IPS DF 6.9 (cell line): Measurements from ENCODE around the gene DNALI1.
"Not testable (repeated sequence)": the region's sequence is repeated elsewhere in the genome, so short reads cannot be mapped to it uniquely, and the experiment has no call there.

ENCODE experiments used
- DNase-seq: peaks from one replicate; pipeline ENCODE4 v3.0.0-alpha.2; 2013; ENCODE audit warnings: low read depth, low spot score
- H3K27ac ChIP-seq: one replicate; pipeline ENCODE4 v1.5.1; 2013; ENCODE audit warnings: low read length, control low read depth
- H3K27me3 ChIP-seq: 2 replicates; pipeline ENCODE4 v1.6.1; 2013; ENCODE audit warnings: mild to moderate bottlenecking, low read length; ENCODE audit not compliant: control insufficient read depth, insufficient read depth
- H3K36me3 ChIP-seq: 2 replicates; pipeline ENCODE4 v1.6.1; 2013; ENCODE audit warnings: low read length; ENCODE audit not compliant: control insufficient read depth, insufficient read depth
- H3K4me1 ChIP-seq: 2 replicates; pipeline ENCODE4 v1.6.1; 2013; ENCODE audit warnings: low read length; ENCODE audit not compliant: control insufficient read depth, insufficient read depth
- H3K4me3 ChIP-seq: 2 replicates; pipeline ENCODE4 v1.5.1; 2013; ENCODE audit warnings: mild to moderate bottlenecking, low read length
- H3K9me3 ChIP-seq: 2 replicates; pipeline ENCODE4 v1.6.1; 2013; ENCODE audit warnings: low read length, inconsistent platforms; ENCODE audit not compliant: control insufficient read depth, insufficient read depth
- WGBS: extraction: QIAGEN DNeasy Blood & Tissue Kit; methylation state at CpG from one replicate; pipeline ENCODE4 v1.1.7; 2013; ENCODE audit warnings: mixed read lengths, missing lambda C conversion rate; ENCODE audit not compliant: insufficient read length, insufficient coverage; 5-methylcytosine and 5-hydroxymethylcytosine counted together

DNALI1 gene

GRCh38 chr1:37553927-37554808 is 2.6 kb upstream of the DNALI1 start, which contains the start of gene SNIP1:
Gene SNIP1 (minus strand): TSS chr1:37554293. CDS start chr1:37554229, 64 bp downstream.
- Histone ChIP-seq H3K27me3 (no peaks in the 10 kb centered on the region), H3K27ac (no peak within 1 kb of the TSS), H3K36me3 (no peaks in the 10 kb centered on the region), H3K9me3 (no peaks in the 10 kb centered on the region), H3K4me1 (no peaks in the 10 kb centered on the region; the same call in 1 of the 2 replicates), H3K4me3 (peak within 1 kb of the TSS; percentile 100)
- peak; percentile 75 for DNase-seq
- WGBS = no CpG with 5 or more reads among the region's 54 CpGs

DNA sequence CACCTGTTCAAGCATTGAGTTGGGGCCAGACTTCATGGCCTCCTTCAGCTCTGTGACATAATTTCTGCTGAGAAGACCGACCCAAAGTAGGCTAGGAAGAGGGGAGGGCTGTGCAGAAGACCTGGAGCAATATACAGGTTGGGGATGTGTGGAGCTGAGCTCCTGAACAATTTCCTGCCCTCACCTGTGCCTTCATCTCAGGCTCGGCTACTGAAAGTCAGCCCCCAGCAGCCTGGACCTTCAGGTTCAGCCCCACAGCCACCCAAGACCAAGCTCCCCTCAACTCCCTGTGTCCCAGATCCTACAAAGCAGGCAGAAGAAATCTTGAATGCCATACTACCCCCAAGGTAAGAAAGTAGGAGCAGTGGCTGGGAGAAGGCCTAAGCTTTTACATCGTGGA is 662 bp downstream of the DNALI1 start:
- peak overlapping the region; percentile 32; the same call in 1 of the 2 replicates for H3K4me3 ChIP-seq
- H3K27ac ChIP-seq = no peak overlapping the region
- H3K4me1 ChIP-seq = no peaks in the 10 kb centered on the region; the same call in 1 of the 2 replicates
- H3K36me3 ChIP-seq = no peaks in the 10 kb centered on the region
- no CpG with 5 or more reads among the region's 3 CpGs for WGBS
- no peaks in the 10 kb centered on the region for H3K9me3 ChIP-seq
- DNase-seq = no peak
- H3K27me3 ChIP-seq = no peaks in the 10 kb centered on the region

GRCh38 chr1:37558411-37558810 is 1.7 kb downstream of the DNALI1 start:
- Histone ChIP-seq H3K4me3 (no peak overlapping the region), H3K4me1 (no peaks in the 10 kb centered on the region; the same call in 1 of the 2 replicates), H3K9me3 (no peaks in the 10 kb centered on the region), H3K27ac (no peak overlapping the region), H3K36me3 (no peaks in the 10 kb centered on the region), H3K27me3 (no peaks in the 10 kb centered on the region)
- DNase-seq = no peak
- WGBS = no CpG with 5 or more reads among the region's 1 CpG

- DNase-seq = no peak
- Histone ChIP-seq H3K9me3 (no peaks in the 10 kb centered on the region), H3K27ac (no peak overlapping the region), H3K27me3 (no peaks in the 10 kb centered on the region), H3K4me1 (no peaks in the 10 kb centered on the region; the same call in 1 of the 2 replicates), H3K36me3 (no peaks in the 10 kb centered on the region), H3K4me3 (no peak overlapping the region)
- no CpG with 5 or more reads among the region's 7 CpGs for WGBS
Observed at GRCh38 chr1:37559080-37559479, 2.3 kb downstream of the DNALI1 start.

GRCh38 chr1:37559957-37560379 is 3.2 kb downstream of the DNALI1 start:
- WGBS = no CpG with 5 or more reads among the region's 12 CpGs
- H3K9me3 ChIP-seq, H3K4me3 ChIP-seq, H3K36me3 ChIP-seq, H3K4me1 ChIP-seq, H3K27me3 ChIP-seq, DNase-seq, H3K27ac ChIP-seq: not testable (repeated sequence)

DNA sequence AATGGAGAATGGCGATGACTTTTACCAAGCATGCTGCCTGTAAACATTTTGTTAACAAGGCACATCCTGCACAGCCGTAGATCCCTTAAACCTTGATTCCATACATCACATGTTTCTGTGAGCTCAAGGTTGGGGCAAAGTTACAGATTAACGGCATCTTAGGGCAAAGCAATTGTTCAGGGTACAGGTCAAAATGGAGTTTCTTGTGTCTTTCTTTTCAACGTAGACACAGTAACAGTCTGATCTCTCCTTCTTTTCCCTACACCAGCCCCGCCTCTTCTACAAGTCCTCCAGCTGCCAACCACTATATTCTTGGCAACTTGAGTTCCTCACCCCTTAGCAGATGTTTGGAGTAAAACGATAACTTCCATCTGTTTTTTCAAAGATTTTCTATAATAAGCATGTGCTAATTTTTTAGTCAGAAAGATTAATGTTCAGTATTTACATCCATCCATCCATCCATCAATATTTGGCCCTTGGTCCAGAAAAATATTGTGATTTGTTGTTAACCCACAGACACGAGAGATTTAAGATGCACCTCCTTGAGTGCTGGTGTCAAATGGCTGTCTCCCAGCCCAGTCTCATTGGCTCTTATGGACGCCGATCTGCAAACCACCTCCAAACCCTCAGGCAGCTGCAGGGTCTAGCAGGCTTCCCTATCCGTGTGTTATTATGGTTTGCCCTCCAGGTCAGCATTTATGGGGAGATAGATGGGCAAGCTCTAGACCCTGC is 3.8 kb downstream of the DNALI1 start:
- no peak overlapping the region for H3K4me3 ChIP-seq
- no peaks in the 10 kb centered on the region for H3K27me3 ChIP-seq
- H3K36me3 ChIP-seq = peaks cover 2% of the 10 kb centered on the region; the same call in 1 of the 2 replicates
- DNase-seq = no peak
- no CpG with 5 or more reads among the region's 10 CpGs for WGBS
- H3K9me3 ChIP-seq = no peaks in the 10 kb centered on the region
- no peaks in the 10 kb centered on the region; the same call in 1 of the 2 replicates for H3K4me1 ChIP-seq
- no peak overlapping the region for H3K27ac ChIP-seq

- Histone ChIP-seq H3K9me3 (no peaks in the 10 kb centered on the region), H3K36me3 (peaks cover 8% of the 10 kb centered on the region; the same call in 1 of the 2 replicates), H3K27ac (no peak overlapping the region), H3K4me3 (no peak overlapping the region), H3K27me3 (no peaks in the 10 kb centered on the region), H3K4me1 (no peaks in the 10 kb centered on the region; the same call in 1 of the 2 replicates)
- no CpG with 5 or more reads among the region's 21 CpGs for WGBS
- peak; percentile 29 for DNase-seq
Observed at GRCh38 chr1:37561133-37562132, 4.7 kb downstream of the DNALI1 start.

- Histone ChIP-seq H3K27me3 (no peaks in the 10 kb centered on the region), H3K9me3 (no peaks in the 10 kb centered on the region), H3K27ac (no peak overlapping the region), H3K4me3 (no peak overlapping the region), H3K36me3 (peaks cover 15% of the 10 kb centered on the region; the same call in 1 of the 2 replicates), H3K4me1 (no peaks in the 10 kb centered on the region)
- no peak for DNase-seq
- WGBS = no CpG with 5 or more reads among the region's 1 CpG
Observed at GRCh38 chr1:37562984-37563383, 6.2 kb downstream of the DNALI1 start.

DNA sequence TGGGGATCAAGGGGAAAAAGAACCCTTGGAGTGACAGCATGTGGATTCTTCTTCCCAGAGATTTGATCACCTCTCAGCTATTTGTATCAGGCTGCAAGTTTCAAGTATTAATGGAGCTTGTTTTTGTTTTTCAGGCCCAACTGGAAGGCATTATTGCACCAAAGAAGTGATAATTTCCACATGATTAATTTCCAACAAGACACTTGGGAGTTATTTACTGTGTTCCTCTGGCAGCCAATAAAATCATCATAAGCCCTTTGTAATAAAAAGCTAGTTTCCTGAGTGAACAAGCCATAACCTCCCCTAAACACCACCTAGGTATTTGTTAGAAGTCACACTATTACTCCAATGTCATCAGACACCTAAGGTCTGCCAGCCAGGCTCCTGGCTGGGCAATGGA is 8.2 kb downstream of the DNALI1 start:
- Histone ChIP-seq H3K36me3 (peaks cover 28% of the 10 kb centered on the region; the same call in 1 of the 2 replicates), H3K4me3 (no peak overlapping the region), H3K4me1 (no peaks in the 10 kb centered on the region), H3K27me3 (no peaks in the 10 kb centered on the region), H3K9me3 (no peaks in the 10 kb centered on the region), H3K27ac (no peak overlapping the region)
- no peak for DNase-seq
